Caco-2 (cell line): ENCODE measurements around the gene ARHGAP18. TPM values are rescaled to one million over a fixed set of nuclear protein-coding genes. Genes with fewer than 3 reads are reported as not detected.

Source experiments
- BruUV-seq: library from RNA; stranded (reverse); fragments of 400-500 nt; replicated peaks from 2 replicates; lab custom pipeline; 2021; lab: Mats Ljungman, UMichigan
- CTCF ChIA-PET: fragments of 300-600 bp; sonication (Branson Sonifier 250); formaldehyde crosslinking; loops from one replicate; lab custom pipeline; 2022; ENCODE audit warnings: antibody characterized with exemption; lab: Charles Lee
- POLR2A ChIA-PET: fragments of 300-600 bp; sonication (Branson Sonifier 250); formaldehyde crosslinking; loops from one replicate; lab custom pipeline; 2022; ENCODE audit warnings: antibody characterized with exemption; lab: Charles Lee
- DNase-seq, 2 experiments: peaks; one replicate each; pipeline versions ENCODE4 v3.0.0 to v3.0.0-alpha.2; 2020 to 2022
- H3K27me3 ChIP-seq: replicated peaks from 2 replicates; pipeline ENCODE4 v1.6.0; 2011; ENCODE audit warnings: low read length; ENCODE audit not compliant: control insufficient read depth, insufficient read depth
- H3K36me3 ChIP-seq: 2 replicates; pipeline ENCODE4 v1.5.1; 2011; ENCODE audit warnings: low read length; ENCODE audit not compliant: control insufficient read depth, insufficient read depth
- H3K4me1 ChIP-seq: fragments of 250-450 bp; sonication (Bioruptor Pico); 2 replicates; pipeline ENCODE4 v1.5.1; 2020; ENCODE audit warnings: mild to moderate bottlenecking
- H3K4me3 ChIP-seq: 2 replicates; pipeline ENCODE4 v1.5.1; 2011; ENCODE audit warnings: low read depth, mild to moderate bottlenecking, control low read depth, low read length
- H3K9me3 ChIP-seq: fragments of 250-450 bp; sonication (Bioruptor Pico); 2 replicates; pipeline ENCODE4 v1.5.1; 2020; ENCODE audit warnings: mild to moderate bottlenecking, moderate library complexity
- H3K27ac Mint-ChIP-seq: one replicate; pipeline ENCODE4 v1.8.0; 2022; ENCODE audit warnings: mixed read lengths; ENCODE audit not compliant: unreplicated experiment
- H3K27me3 Mint-ChIP-seq: one replicate; pipeline ENCODE4 v1.8.0; 2022; ENCODE audit warnings: mixed read lengths; ENCODE audit not compliant: insufficient read depth, unreplicated experiment
- H3K36me3 Mint-ChIP-seq: one replicate; pipeline ENCODE4 v1.8.0; 2022; ENCODE audit warnings: mild to moderate bottlenecking, mixed read lengths; ENCODE audit not compliant: insufficient read depth, unreplicated experiment
- H3K4me1 Mint-ChIP-seq: one replicate; pipeline ENCODE4 v1.8.0; 2022; ENCODE audit warnings: low read depth, mixed read lengths; ENCODE audit not compliant: unreplicated experiment
- H3K4me3 Mint-ChIP-seq: one replicate; pipeline ENCODE4 v1.8.0; 2022; ENCODE audit warnings: mild to moderate bottlenecking, moderate library complexity, mixed read lengths; ENCODE audit not compliant: unreplicated experiment
- H3K9me3 Mint-ChIP-seq: one replicate; pipeline ENCODE4 v1.8.0; 2022; ENCODE audit warnings: mixed read lengths; ENCODE audit not compliant: unreplicated experiment
- intact Hi-C: fragments of 100-400 bp; cut with micrococcal nuclease; formaldehyde crosslinking; loops from one replicate; pipeline ENCODE4 v1.10.0; 2022; ENCODE audit not compliant: unreplicated experiment
- total RNA-seq: library from RNA; stranded (reverse); gene quantifications from 2 replicates; pipeline ENCODE4 v1.2.3, GENCODE V29; 2022
- TF ChIP-seq, protein P1 (sequence below), 2 experiments: fragments of 200-600 bp in 1 of 2; IDR thresholded peaks; 1 replicate in 1 of 2; 2 replicates in 1 of 2; pipeline versions ENCODE4 v1.5.1 to v1.8.0; 2011 to 2022; ENCODE audit warnings: antibody characterized with exemption in 1 of 2, control low read depth in 1 of 2, inconsistent platforms in 1 of 2, low read depth in 1 of 2, low read length in 1 of 2, mild to moderate bottlenecking in 1 of 2, moderate library complexity in 1 of 2; ENCODE audit not compliant: insufficient read depth in 1 of 2, severe bottlenecking in 1 of 2, unreplicated experiment in 1 of 2

The ARHGAP18 gene
- total RNA-seq, 1 experiment from 2014 or later, result 15.0 TPM

DNA sequence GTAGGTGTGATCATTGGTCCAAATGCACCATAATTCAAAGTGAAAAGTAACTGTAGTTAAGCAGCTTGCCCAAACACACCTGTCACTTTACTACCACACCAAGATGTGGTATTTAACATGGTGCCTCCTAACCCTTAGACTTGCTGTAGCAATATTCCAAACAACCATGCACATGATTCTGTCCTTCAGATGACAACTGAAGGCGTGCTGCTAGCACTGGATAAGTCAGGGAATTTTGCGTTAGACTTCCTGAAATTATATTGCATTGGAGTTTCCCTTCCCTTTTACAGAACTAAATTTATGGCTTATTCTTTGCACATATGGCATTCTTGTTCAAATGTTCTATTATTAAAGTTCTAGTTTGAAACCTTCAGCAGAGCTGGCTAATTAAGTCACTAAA lies 106.2 kb downstream of the ARHGAP18 start:
- Mint-ChIP-seq H3K4me1 (peaks cover 3% of the 10 kb centered on the region), H3K9me3 (no peaks in the 10 kb centered on the region), H3K27me3 (no peaks in the 10 kb centered on the region), H3K27ac (no peak overlapping the region), H3K4me3 (no peak overlapping the region), H3K36me3 (peaks cover 6% of the 10 kb centered on the region)
- no TSS peak for BruUV-seq
- CTCF ChIA-PET, result no interaction called here
- POLR2A ChIA-PET, result no interaction called here
- intact Hi-C loops, result loop anchor here (5.0 kb wide), 1 partner anchor 109 kb away; the partner anchor contains the start of gene ARHGAP18
- Histone ChIP-seq H3K4me1 (no peaks in the 10 kb centered on the region), H3K27me3 (no peaks in the 10 kb centered on the region), H3K9me3 (no peaks in the 10 kb centered on the region), H3K36me3 (peaks cover 3% of the 10 kb centered on the region), H3K4me3 (no peak overlapping the region)
- DNase-seq, result no peak
- TF ChIP-seq, protein P1, sequence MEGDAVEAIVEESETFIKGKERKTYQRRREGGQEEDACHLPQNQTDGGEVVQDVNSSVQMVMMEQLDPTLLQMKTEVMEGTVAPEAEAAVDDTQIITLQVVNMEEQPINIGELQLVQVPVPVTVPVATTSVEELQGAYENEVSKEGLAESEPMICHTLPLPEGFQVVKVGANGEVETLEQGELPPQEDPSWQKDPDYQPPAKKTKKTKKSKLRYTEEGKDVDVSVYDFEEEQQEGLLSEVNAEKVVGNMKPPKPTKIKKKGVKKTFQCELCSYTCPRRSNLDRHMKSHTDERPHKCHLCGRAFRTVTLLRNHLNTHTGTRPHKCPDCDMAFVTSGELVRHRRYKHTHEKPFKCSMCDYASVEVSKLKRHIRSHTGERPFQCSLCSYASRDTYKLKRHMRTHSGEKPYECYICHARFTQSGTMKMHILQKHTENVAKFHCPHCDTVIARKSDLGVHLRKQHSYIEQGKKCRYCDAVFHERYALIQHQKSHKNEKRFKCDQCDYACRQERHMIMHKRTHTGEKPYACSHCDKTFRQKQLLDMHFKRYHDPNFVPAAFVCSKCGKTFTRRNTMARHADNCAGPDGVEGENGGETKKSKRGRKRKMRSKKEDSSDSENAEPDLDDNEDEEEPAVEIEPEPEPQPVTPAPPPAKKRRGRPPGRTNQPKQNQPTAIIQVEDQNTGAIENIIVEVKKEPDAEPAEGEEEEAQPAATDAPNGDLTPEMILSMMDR (IDR thresholded peaks at IDR 0.05; ENCODE audit: insufficient read depth in 1 of 2, low read depth in 1 of 2, low read length in 1 of 2, severe bottlenecking in 1 of 2, unreplicated experiment in 1 of 2), result no peak

DNA sequence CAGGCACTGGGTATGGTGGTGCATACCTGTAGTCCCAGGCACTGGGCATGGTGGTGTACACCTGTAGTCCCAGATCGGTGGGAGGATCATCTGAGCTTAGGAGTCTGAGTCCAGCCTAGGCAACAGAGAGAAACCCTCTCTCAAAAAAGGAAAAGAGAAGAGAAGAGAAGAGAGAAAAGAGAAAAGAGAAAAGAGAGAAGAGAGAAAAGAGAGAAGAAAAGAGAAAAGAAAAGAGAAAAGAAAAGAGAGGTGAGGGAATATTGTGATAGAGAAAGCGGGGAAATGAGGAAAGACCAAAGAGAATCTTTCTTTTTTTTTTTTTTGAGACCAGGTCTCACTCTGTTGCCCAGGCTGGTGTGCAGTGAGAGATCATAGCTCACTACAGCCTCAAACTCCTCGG lies 108.7 kb downstream of the ARHGAP18 start:
- Histone ChIP-seq H3K27me3 (no peaks in the 10 kb centered on the region), H3K4me3 (no peak overlapping the region), H3K36me3 (peaks cover 3% of the 10 kb centered on the region; the same call in 1 of the 2 replicates), H3K4me1 (no peaks in the 10 kb centered on the region), H3K9me3 (no peaks in the 10 kb centered on the region)
- intact Hi-C loops, result loop anchor here (5.0 kb wide), 1 partner anchor 111 kb away; the partner anchor contains the start of gene ARHGAP18
- no peak for DNase-seq
- Mint-ChIP-seq H3K27me3 (no peaks in the 10 kb centered on the region), H3K27ac (no peak overlapping the region), H3K4me1 (no peaks in the 10 kb centered on the region), H3K4me3 (no peak overlapping the region), H3K9me3 (no peaks in the 10 kb centered on the region), H3K36me3 (no peaks in the 10 kb centered on the region)
- TF ChIP-seq, protein P1 (IDR thresholded peaks at IDR 0.05; ENCODE audit: insufficient read depth in 1 of 2, low read depth in 1 of 2, low read length in 1 of 2, severe bottlenecking in 1 of 2, unreplicated experiment in 1 of 2), result no peak
- no TSS peak for BruUV-seq
- ChIA-PET POLR2A (no interaction called here), CTCF (no interaction called here)

DNA sequence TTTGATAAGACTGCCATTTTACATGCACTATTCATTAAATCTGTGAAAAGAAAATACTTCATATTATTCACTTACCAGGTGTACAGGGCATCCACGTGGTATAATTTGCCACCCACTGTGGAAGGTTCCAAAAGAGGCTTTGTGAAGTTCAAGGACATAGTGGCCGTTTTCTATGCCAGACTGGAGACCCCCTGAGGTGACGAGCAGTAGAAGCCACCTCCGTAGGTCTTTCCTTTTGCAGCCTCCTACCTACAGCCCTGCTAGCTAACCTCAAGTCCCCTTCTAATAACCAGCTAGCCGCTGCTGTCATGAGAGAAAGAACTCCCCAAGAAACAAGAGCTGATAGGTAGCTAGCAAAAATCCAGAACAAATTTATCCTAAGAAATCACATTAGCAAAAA lies 110.5 kb downstream of the ARHGAP18 start:
- no peak for DNase-seq
- Mint-ChIP-seq H3K4me1 (no peaks in the 10 kb centered on the region), H3K36me3 (no peaks in the 10 kb centered on the region), H3K27ac (no peak overlapping the region), H3K27me3 (no peaks in the 10 kb centered on the region), H3K4me3 (no peak overlapping the region), H3K9me3 (no peaks in the 10 kb centered on the region)
- Histone ChIP-seq H3K9me3 (no peaks in the 10 kb centered on the region), H3K4me1 (no peaks in the 10 kb centered on the region), H3K27me3 (no peaks in the 10 kb centered on the region), H3K4me3 (no peak overlapping the region), H3K36me3 (peaks cover 2% of the 10 kb centered on the region; the same call in 1 of the 2 replicates)
- TF ChIP-seq, protein P1 (IDR thresholded peaks at IDR 0.05; ENCODE audit: insufficient read depth in 1 of 2, low read depth in 1 of 2, low read length in 1 of 2, severe bottlenecking in 1 of 2, unreplicated experiment in 1 of 2), result no peak
- no TSS peak for BruUV-seq
- ChIA-PET POLR2A (no interaction called here), CTCF (interaction anchor here (1.0 kb wide), 1 partner anchor 132 kb away, joined by 3 read pairs; no protein-coding TSS in a partner anchor)
- intact Hi-C loops, result no loop called here
